Endothelial cell of umbilical vein (primary cell): ENCODE data around the gene KRT84. TPM values are rescaled to one million over a fixed set of nuclear protein-coding genes. Genes with fewer than 3 reads are reported as not detected.

ENCODE experiments used
- BruUV-seq: library from RNA; stranded (reverse); fragments of 400-500 nt; replicated peaks from 2 replicates; lab custom pipeline; 2021; lab: Mats Ljungman, UMichigan
- CTCF ChIA-PET: fragments of 300-600, 350-600 bp; sonication (Branson Sonifier 250); formaldehyde crosslinking; loops from one replicate; lab custom pipeline; 2021; ENCODE audit warnings: antibody characterized with exemption, inconsistent platforms; lab: Charles Lee
- POLR2A ChIA-PET: fragments of 300-600, 350-600 bp; sonication (Branson Sonifier 250); formaldehyde crosslinking; loops from one replicate; lab custom pipeline; 2021; ENCODE audit warnings: antibody characterized with exemption, inconsistent platforms; lab: Charles Lee
- DNase-seq: peaks from one replicate; pipeline ENCODE4 v3.0.0-alpha.2; 2011; ENCODE audit warnings: low read depth, low spot score
- FAIRE-seq: peaks from 2 replicates; lab custom pipeline; 2011; peaks lifted over from hg19 to GRCh38; lab: Jason Lieb, UNC
- H2AFZ ChIP-seq: 2 replicates; pipeline ENCODE4 v1.6.0; 2012; ENCODE audit warnings: low read depth, low read length, control low read depth, inconsistent platforms
- H3K27ac ChIP-seq: 2 replicates; pipeline ENCODE4 v1.5.1; 2011; ENCODE audit warnings: low read depth, mild to moderate bottlenecking, control low read depth, low read length, moderate library complexity; ENCODE audit not compliant: insufficient read depth
- H3K27me3 ChIP-seq, 2 experiments: 2 replicates each; pipeline versions ENCODE4 v1.6.0 to v1.6.1; 2011; ENCODE audit warnings: low read length in 2 of 2, mixed read lengths in 1 of 2; ENCODE audit not compliant: control insufficient read depth in 2 of 2, insufficient read depth in 2 of 2
- H3K36me3 ChIP-seq, 2 experiments: 2 replicates in 1 of 2; 3 replicates in 1 of 2; pipeline ENCODE4 v1.5.1; 2011; ENCODE audit warnings: low read length in 2 of 2, mild to moderate bottlenecking in 1 of 2, moderate library complexity in 1 of 2; ENCODE audit not compliant: control insufficient read depth in 2 of 2, insufficient read depth in 2 of 2; ENCODE audit errors: extremely low read depth in 1 of 2
- H3K4me1 ChIP-seq: 3 replicates; pipeline ENCODE4 v1.5.1; 2011; ENCODE audit warnings: mild to moderate bottlenecking, low read length; ENCODE audit not compliant: control insufficient read depth, insufficient read depth; ENCODE audit errors: extremely low read depth
- H3K4me2 ChIP-seq: 2 replicates; pipeline ENCODE4 v1.6.1; 2011; ENCODE audit warnings: low read length, control low read depth, mixed read lengths; ENCODE audit not compliant: insufficient read depth
- H3K4me3 ChIP-seq, 3 experiments: fragments of 200-600 bp in 1 of 3; sonication (generic), shearing (Covaris generic) in 1 of 3; replicated peaks in 1 of 3; 2 replicates each; pipeline ENCODE4 v1.5.1; 2011 to 2016; ENCODE audit warnings: control low read depth in 3 of 3, low read length in 3 of 3, mild to moderate bottlenecking in 2 of 3, inconsistent platforms in 1 of 3, low read depth in 1 of 3, moderate library complexity in 1 of 3; ENCODE audit not compliant: insufficient read depth in 1 of 3
- H3K79me2 ChIP-seq: 2 replicates; pipeline ENCODE4 v1.6.0; 2012; ENCODE audit warnings: low read length, inconsistent platforms; ENCODE audit not compliant: control insufficient read depth, insufficient read depth
- H3K9ac ChIP-seq: replicated peaks from 2 replicates; pipeline ENCODE3; 2011; ENCODE audit warnings: low read length, control low read depth; ENCODE audit not compliant: insufficient read depth; ENCODE audit errors: extremely low read depth
- H3K9me1 ChIP-seq: replicated peaks from 3 replicates; pipeline ENCODE4 v1.6.0; 2011; ENCODE audit warnings: mild to moderate bottlenecking, low read length; ENCODE audit not compliant: control insufficient read depth, insufficient read depth; ENCODE audit errors: extremely low read depth
- H3K9me3 ChIP-seq: replicated peaks from 2 replicates; pipeline ENCODE4 v1.5.1; 2012; ENCODE audit warnings: low read length, inconsistent platforms; ENCODE audit not compliant: control insufficient read depth, insufficient read depth
- H4K20me1 ChIP-seq: replicated peaks from 2 replicates; pipeline ENCODE3; 2011; ENCODE audit warnings: mild to moderate bottlenecking, low read length; ENCODE audit not compliant: control insufficient read depth, insufficient read depth; ENCODE audit errors: extremely low read depth
- CTCF ChIP-seq, 2 donors: IDR thresholded peaks; 1 replicate in 1 of 2; 2 replicates in 1 of 2; pipeline ENCODE4 v1.5.1; 2011; ENCODE audit warnings: low read length in 2 of 2, mild to moderate bottlenecking in 2 of 2, moderate library complexity in 2 of 2, control low read depth in 1 of 2, inconsistent platforms in 1 of 2, low read depth in 1 of 2; ENCODE audit not compliant: insufficient read depth in 1 of 2; ENCODE audit errors: extremely low read depth in 1 of 2
- EZH2 ChIP-seq: IDR thresholded peaks from 2 replicates; pipeline ENCODE4 v1.6.1; 2012; ENCODE audit warnings: borderline replicate concordance, low read depth, mild to moderate bottlenecking, moderate library complexity, low read length, inconsistent platforms; ENCODE audit not compliant: severe bottlenecking
- GATA2 ChIP-seq: IDR thresholded peaks from 2 replicates; pipeline ENCODE4 v1.7.0; 2011; ENCODE audit warnings: low read depth, mild to moderate bottlenecking, moderate library complexity, mixed read lengths, low read length; ENCODE audit not compliant: insufficient read length, insufficient read depth
- JUN ChIP-seq: IDR thresholded peaks from 2 replicates; pipeline ENCODE4 v1.6.1; 2011; ENCODE audit warnings: borderline replicate concordance, low read depth; ENCODE audit not compliant: insufficient read length, insufficient read depth
- MAX ChIP-seq: IDR thresholded peaks from 2 replicates; pipeline ENCODE4 v1.6.1; 2011; ENCODE audit not compliant: insufficient read depth, insufficient read length
- MYC ChIP-seq: IDR thresholded peaks from one replicate; pipeline ENCODE4 v1.6.1; 2011; ENCODE audit warnings: mild to moderate bottlenecking, low read depth, low read length
- POLR2A ChIP-seq: IDR thresholded peaks from 2 replicates; pipeline ENCODE4 v1.6.1; 2012; ENCODE audit warnings: low read depth, mild to moderate bottlenecking, control low read depth, low read length
- POLR2AphosphoS5 ChIP-seq: IDR thresholded peaks from 2 replicates; pipeline ENCODE4 v1.6.1; 2012; ENCODE audit warnings: low read depth, mild to moderate bottlenecking, control low read depth, low read length, moderate library complexity; ENCODE audit not compliant: insufficient read depth
- dilution Hi-C: fragments of 300-500 bp; cut with MboI; formaldehyde crosslinking; loops from one replicate; pipeline ENCODE4 v1.15.0; 2019; ENCODE audit warnings: low sequenced_read_pairs; ENCODE audit not compliant: extremely low pct_ligation_motif_present
- intact Hi-C: fragments of 100-400 bp; cut with micrococcal nuclease; formaldehyde crosslinking; loops from one replicate; pipeline ENCODE4 v1.10.0; 2022
- polyA plus RNA-seq, 4 experiments: library from polyadenylated mRNA; depleted of rRNA in 3 of 4; stranded (reverse) in 3 of 4; unstranded in 1 of 4; fragments of >200 nt; gene quantifications; 2 replicates each; pipeline versions ENCODE4 v1.2.1 to v1.2.3, GENCODE V29; 2011 to 2012; ENCODE audit warnings: missing spikeins in 1 of 4
- total RNA-seq: library from RNA; stranded (reverse); gene quantifications from 2 replicates; pipeline ENCODE4 v1.2.3, GENCODE V29; 2021

The KRT84 gene
- total and polyA plus RNA-seq, 2 donors (not counting 3 experiments of a cell fraction or from before 2014, with no cell fraction given): not detected

GRCh38 chr12:52433501-52434080 lies 48.1 kb upstream of the KRT84 start:
- H3K27ac ChIP-seq: no peak overlapping the region
- no peak for FAIRE-seq
- POLR2A ChIA-PET: no interaction called here
- intact Hi-C loops: no loop called here
- no peaks in the 10 kb centered on the region for H3K27me3 ChIP-seq
- dilution Hi-C loops: no loop called here
- H3K9me3 ChIP-seq: no peaks in the 10 kb centered on the region
- H3K9me1 ChIP-seq: no peaks in the 10 kb centered on the region
- H4K20me1 ChIP-seq: no peaks in the 10 kb centered on the region
- no TSS peak for BruUV-seq
- no peak overlapping the region for H3K4me2 ChIP-seq
- no peaks in the 10 kb centered on the region for H3K4me1 ChIP-seq
- H3K4me3 ChIP-seq: no peak overlapping the region
- no peak overlapping the region for H3K9ac ChIP-seq
- no peaks in the 10 kb centered on the region for H3K36me3 ChIP-seq
- H2AFZ ChIP-seq: no peak overlapping the region
- DNase-seq: no peak
- no peak for TF ChIP-seq MYC
- no peak for TF ChIP-seq GATA2
- no peak for TF ChIP-seq EZH2
- no peak for TF ChIP-seq JUN
- TF ChIP-seq POLR2AphosphoS5: no peak
- TF ChIP-seq MAX: no peak
- TF ChIP-seq POLR2A: no peak
- TF ChIP-seq CTCF (IDR thresholded peaks at IDR 0.05; ENCODE audit: extremely low read depth in 1 of 2, insufficient read depth in 1 of 2, low read depth in 1 of 2, low read length in 2 of 2): no peak
- CTCF ChIA-PET: no interaction called here
- no peaks in the 10 kb centered on the region for H3K79me2 ChIP-seq
